ENCODE measurements around the gene CH25H. TPM values are rescaled to one million over a fixed set of nuclear protein-coding genes. Genes with fewer than 3 reads are reported as not detected.

Gene CH25H
- total and polyA plus RNA-seq, 2 donors: 1.1 to 3.8 TPM

GRCh38 chr10:89241486-89242344, 34.6 kb upstream of the CH25H start:
- Histone ChIP-seq H3K36me3 (ENCODE audit: insufficient read depth) (no peaks in the 10 kb centered on the region), H3K4me1 (ENCODE audit: insufficient read depth) (no peaks in the 10 kb centered on the region), H3K4me3 (ENCODE audit: low read depth, low read length) (no peak overlapping the region), H3K27ac (ENCODE audit: low read depth) (no peak overlapping the region)
- DNase-seq (ENCODE audit: extremely low spot score): no peak
- 86% methylated on average over 3 of the region's 3 CpGs for WGBS

GRCh38 chr10:89241026-89241425, 33.9 kb upstream of the CH25H start:
- Histone ChIP-seq H3K4me1 (ENCODE audit: insufficient read depth) (no peaks in the 10 kb centered on the region), H3K36me3 (ENCODE audit: insufficient read depth) (no peaks in the 10 kb centered on the region), H3K4me3 (ENCODE audit: low read depth, low read length) (no peak overlapping the region), H3K27ac (ENCODE audit: low read depth) (no peak overlapping the region)
- no peak for DNase-seq (ENCODE audit: extremely low spot score)
- WGBS: 97% methylated on average over 3 of the region's 3 CpGs

- H3K4me1 ChIP-seq (ENCODE audit: insufficient read depth): no peaks in the 10 kb centered on the region
- no peak for DNase-seq (ENCODE audit: extremely low spot score)
- no peaks in the 10 kb centered on the region for H3K36me3 ChIP-seq (ENCODE audit: insufficient read depth)
- no peak overlapping the region for H3K4me3 ChIP-seq (ENCODE audit: low read depth, low read length)
- 92% methylated on average over 3 of the region's 3 CpGs for WGBS
- no peak overlapping the region for H3K27ac ChIP-seq (ENCODE audit: low read depth)
These were observed 33.4 kb upstream of the CH25H start for GRCh38 chr10:89240519-89240918.

- DNase-seq (ENCODE audit: extremely low spot score): no peak
- Histone ChIP-seq H3K27ac (ENCODE audit: low read depth) (no peak overlapping the region), H3K36me3 (ENCODE audit: insufficient read depth) (no peaks in the 10 kb centered on the region), H3K4me3 (ENCODE audit: low read depth, low read length) (no peak overlapping the region), H3K4me1 (ENCODE audit: insufficient read depth) (no peaks in the 10 kb centered on the region)
- 75% methylated on average over 5 of the region's 5 CpGs for WGBS
These were observed 32.0 kb upstream of the CH25H start for GRCh38 chr10:89238956-89239644.

GRCh38 chr10:89237849-89238248, 30.7 kb upstream of the CH25H start:
- no peak for DNase-seq (ENCODE audit: extremely low spot score)
- Histone ChIP-seq H3K4me1 (ENCODE audit: insufficient read depth) (no peaks in the 10 kb centered on the region), H3K27ac (ENCODE audit: low read depth) (no peak overlapping the region), H3K36me3 (ENCODE audit: insufficient read depth) (no peaks in the 10 kb centered on the region), H3K4me3 (ENCODE audit: low read depth, low read length) (no peak overlapping the region)

- H3K4me3 ChIP-seq (ENCODE audit: low read depth, low read length): no peak overlapping the region
- H3K27ac ChIP-seq (ENCODE audit: low read depth): no peak overlapping the region
- DNase-seq (ENCODE audit: extremely low spot score): no peak
- 78% methylated on average over 4 of the region's 4 CpGs for WGBS
- no peaks in the 10 kb centered on the region for H3K4me1 ChIP-seq (ENCODE audit: insufficient read depth)
- H3K36me3 ChIP-seq (ENCODE audit: insufficient read depth): peaks cover 4% of the 10 kb centered on the region
These were observed 29.2 kb upstream of the CH25H start for GRCh38 chr10:89236226-89236797.

GRCh38 chr10:89235073-89235798, 28.1 kb upstream of the CH25H start:
- no peak for DNase-seq (ENCODE audit: extremely low spot score)
- WGBS: 85% methylated on average over 12 of the region's 12 CpGs

GRCh38 chr10:89233033-89233432, 25.9 kb upstream of the CH25H start:
- 77% methylated on average over 2 of the region's 2 CpGs for WGBS
- H3K27ac ChIP-seq (ENCODE audit: low read depth): no peak overlapping the region
- no peak overlapping the region for H3K4me3 ChIP-seq (ENCODE audit: low read depth, low read length)
- H3K36me3 ChIP-seq (ENCODE audit: insufficient read depth): peaks cover 7% of the 10 kb centered on the region
- no peak for DNase-seq (ENCODE audit: extremely low spot score)
- H3K4me1 ChIP-seq (ENCODE audit: insufficient read depth): no peaks in the 10 kb centered on the region

More at GRCh38 chr10:89235073-89235798, 28.1 kb upstream of the CH25H start:
- no peak overlapping the region for H3K27ac ChIP-seq (ENCODE audit: low read depth)
- H3K4me1 ChIP-seq (ENCODE audit: insufficient read depth): no peaks in the 10 kb centered on the region
- no peak overlapping the region for H3K4me3 ChIP-seq (ENCODE audit: low read depth, low read length)
- H3K36me3 ChIP-seq (ENCODE audit: insufficient read depth): peaks cover 6% of the 10 kb centered on the region

- Histone ChIP-seq H3K27ac (ENCODE audit: low read depth) (no peak overlapping the region), H3K4me3 (ENCODE audit: low read depth, low read length) (no peak overlapping the region), H3K36me3 (ENCODE audit: insufficient read depth) (peaks cover 7% of the 10 kb centered on the region), H3K4me1 (ENCODE audit: insufficient read depth) (no peaks in the 10 kb centered on the region)
- no peak for DNase-seq (ENCODE audit: extremely low spot score)
These were observed 21.8 kb upstream of the CH25H start for GRCh38 chr10:89228962-89229361.

- no peaks in the 10 kb centered on the region for H3K4me1 ChIP-seq (ENCODE audit: insufficient read depth)
- peaks cover 7% of the 10 kb centered on the region for H3K36me3 ChIP-seq (ENCODE audit: insufficient read depth)
- H3K27ac ChIP-seq (ENCODE audit: low read depth): no peak overlapping the region
- no peak overlapping the region for H3K4me3 ChIP-seq (ENCODE audit: low read depth, low read length)
- DNase-seq (ENCODE audit: extremely low spot score): no peak
- 93% methylated on average over 3 of the region's 3 CpGs for WGBS
These were observed 21.0 kb upstream of the CH25H start for GRCh38 chr10:89228146-89228545.

GRCh38 chr10:89226891-89227290, 19.8 kb upstream of the CH25H start:
- Histone ChIP-seq H3K27ac (ENCODE audit: low read depth) (no peak overlapping the region), H3K4me1 (ENCODE audit: insufficient read depth) (no peaks in the 10 kb centered on the region), H3K36me3 (ENCODE audit: insufficient read depth) (peaks cover 9% of the 10 kb centered on the region), H3K4me3 (ENCODE audit: low read depth, low read length) (no peak overlapping the region)
- no peak for DNase-seq (ENCODE audit: extremely low spot score)
- WGBS: 95% methylated on average over 1 of the region's 1 CpG

- WGBS: 23% methylated on average over 18 of the region's 18 CpGs
- Histone ChIP-seq H3K4me1 (ENCODE audit: insufficient read depth) (no peaks in the 10 kb centered on the region), H3K27ac (ENCODE audit: low read depth) (no peak overlapping the region), H3K36me3 (ENCODE audit: insufficient read depth) (peaks cover 2% of the 10 kb centered on the region), H3K4me3 (ENCODE audit: low read depth, low read length) (no peak overlapping the region)
- no peak for DNase-seq (ENCODE audit: extremely low spot score)
These were observed 17.8 kb upstream of the CH25H start for GRCh38 chr10:89224739-89225443.

GRCh38 chr10:89221919-89222318, 14.8 kb upstream of the CH25H start:
- Histone ChIP-seq H3K4me3 (ENCODE audit: low read depth, low read length) (no peak overlapping the region), H3K27ac (ENCODE audit: low read depth) (no peak overlapping the region), H3K36me3 (ENCODE audit: insufficient read depth) (peaks cover 2% of the 10 kb centered on the region), H3K4me1 (ENCODE audit: insufficient read depth) (no peaks in the 10 kb centered on the region)
- no peak for DNase-seq (ENCODE audit: extremely low spot score)
- 70% methylated on average over 2 of the region's 2 CpGs for WGBS

Measured in urinary bladder (tissue), 4 donors.